NOMO-1 (cell line): ENCODE results near the gene C9.
A peak's percentile ranks its signal among the peaks of the same experiment; 100 is the strongest.
"Not testable (repeated sequence)": the region's sequence is repeated elsewhere in the genome, so short reads cannot be mapped to it uniquely, and the experiment has no call there.

ENCODE experiments used
- DNase-seq, 2 experiments: peaks; one replicate each; lab custom pipeline; 2025; ENCODE audit not compliant: unreplicated experiment in 2 of 2; lab: John Stamatoyannopoulos, UW

The C9 gene

DNA sequence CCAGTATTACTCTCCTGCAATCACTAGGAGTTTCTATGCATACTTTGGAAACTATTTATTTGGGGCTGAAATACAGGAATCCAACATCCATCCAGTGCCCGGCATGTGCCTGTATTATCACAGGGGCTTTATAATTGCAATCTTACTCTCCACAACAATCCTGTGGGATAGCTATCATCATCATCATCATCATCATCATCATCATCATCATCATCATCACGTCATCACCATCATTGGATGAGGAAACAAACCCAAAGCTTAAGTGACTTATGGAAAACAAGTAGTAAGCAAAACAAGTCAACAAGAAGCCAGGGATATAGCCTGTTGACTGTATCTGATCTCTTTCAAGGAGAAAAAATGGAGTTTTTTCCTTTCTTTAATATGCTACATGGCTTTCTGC, 97.1 kb downstream of the C9 start:
- DNase-seq, result no peak

DNA sequence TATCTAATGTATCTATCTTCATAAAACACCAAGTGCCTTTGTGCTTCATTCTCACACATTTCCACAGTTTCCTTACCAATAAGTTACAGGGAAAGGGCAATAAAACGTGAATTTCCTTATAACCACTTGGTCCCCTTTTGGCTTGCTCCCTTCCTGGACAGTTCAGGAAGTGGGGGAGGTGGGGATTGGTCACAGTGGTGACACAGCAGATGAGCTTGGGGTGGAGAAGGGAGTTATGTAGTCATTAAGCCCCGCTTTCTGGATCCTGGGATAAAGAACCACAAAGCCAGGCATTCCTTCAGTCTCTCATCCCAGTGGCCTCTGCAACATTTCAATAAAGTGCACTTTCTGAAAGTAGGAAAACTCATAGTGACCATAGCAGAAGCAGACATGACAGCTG, 97.9 kb downstream of the C9 start:
- DNase-seq, result no peak

DNA sequence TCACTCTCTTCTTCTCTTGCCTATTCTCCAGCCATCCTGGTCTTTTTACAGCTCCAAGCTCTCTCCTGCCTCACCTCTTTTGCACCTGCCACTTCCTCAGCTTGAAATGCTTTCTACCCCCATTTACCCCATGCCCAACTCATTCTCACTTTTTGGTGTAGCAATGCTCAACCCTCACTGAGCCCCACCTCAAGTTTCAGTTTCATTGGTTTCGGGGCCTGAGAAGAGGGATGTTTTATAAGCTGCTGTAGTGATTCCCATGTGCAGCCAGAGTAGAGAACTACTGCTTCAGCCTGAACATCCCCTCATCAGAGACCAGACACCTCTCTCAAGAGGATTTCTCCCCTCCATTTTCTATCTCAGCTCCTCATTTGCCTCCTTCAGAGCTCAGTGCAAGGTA, 99.8 kb downstream of the C9 start:
- DNase-seq, result peak; percentile 88 to 89

DNA sequence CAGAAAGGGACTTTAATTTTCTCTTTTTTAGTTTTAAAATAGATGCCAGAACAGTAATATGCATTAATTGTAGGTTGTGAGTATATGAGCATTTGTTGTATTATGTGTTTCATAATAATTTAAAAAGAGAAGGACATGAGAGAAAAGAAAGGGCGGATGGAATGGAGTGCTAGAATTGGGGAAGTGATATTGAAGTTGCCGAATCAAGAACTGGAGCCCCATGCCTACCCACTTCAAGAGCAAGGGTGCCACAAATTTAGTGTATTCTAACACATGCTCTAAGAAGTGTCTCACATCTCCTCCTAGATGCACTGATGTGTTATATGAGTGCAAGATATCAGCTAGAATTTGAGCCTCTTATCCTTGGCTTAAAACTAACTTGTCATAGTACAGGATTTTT, 101.3 kb downstream of the C9 start:
- DNase-seq, result peak; percentile 81 to 97

DNA sequence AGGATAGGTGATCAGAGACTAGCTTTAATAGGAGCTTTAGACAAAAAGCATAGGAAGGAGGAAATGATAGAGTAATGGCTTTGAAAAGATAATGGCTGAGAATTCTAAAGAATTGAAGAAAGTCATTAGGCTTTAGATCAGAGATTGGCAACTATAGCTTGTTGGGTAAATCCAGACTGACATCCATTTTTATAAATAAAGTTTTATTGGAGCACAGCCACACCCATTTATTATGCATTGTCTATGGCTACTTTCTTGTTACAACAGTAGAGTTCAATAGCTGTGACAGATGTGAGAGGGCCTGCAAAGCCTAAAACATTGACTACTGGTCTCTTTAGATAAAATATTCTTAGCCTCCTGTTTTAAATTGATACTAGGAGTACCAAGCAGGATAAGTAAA, 104.2 kb downstream of the C9 start:
- DNase-seq, result no peak

DNA sequence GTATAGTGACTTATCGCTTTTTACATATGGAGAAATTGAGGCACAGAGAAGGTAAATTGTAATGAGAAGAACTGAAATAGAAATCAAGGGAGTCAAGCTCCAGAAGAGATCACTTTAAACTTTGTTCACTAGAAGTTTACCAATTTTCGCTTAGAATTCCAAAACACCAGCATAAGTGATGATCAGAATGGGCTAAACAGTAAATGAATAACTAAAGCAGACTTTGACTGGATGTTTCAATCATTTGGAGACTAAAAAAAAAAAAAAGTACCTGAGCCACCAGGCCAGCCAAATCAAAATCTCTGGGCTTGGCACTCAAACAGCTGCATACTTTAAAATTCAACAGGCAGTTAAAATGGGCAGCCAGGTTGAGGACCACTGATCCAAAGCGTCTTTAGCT, 106.7 kb downstream of the C9 start:
- DNase-seq, result no peak

DNA sequence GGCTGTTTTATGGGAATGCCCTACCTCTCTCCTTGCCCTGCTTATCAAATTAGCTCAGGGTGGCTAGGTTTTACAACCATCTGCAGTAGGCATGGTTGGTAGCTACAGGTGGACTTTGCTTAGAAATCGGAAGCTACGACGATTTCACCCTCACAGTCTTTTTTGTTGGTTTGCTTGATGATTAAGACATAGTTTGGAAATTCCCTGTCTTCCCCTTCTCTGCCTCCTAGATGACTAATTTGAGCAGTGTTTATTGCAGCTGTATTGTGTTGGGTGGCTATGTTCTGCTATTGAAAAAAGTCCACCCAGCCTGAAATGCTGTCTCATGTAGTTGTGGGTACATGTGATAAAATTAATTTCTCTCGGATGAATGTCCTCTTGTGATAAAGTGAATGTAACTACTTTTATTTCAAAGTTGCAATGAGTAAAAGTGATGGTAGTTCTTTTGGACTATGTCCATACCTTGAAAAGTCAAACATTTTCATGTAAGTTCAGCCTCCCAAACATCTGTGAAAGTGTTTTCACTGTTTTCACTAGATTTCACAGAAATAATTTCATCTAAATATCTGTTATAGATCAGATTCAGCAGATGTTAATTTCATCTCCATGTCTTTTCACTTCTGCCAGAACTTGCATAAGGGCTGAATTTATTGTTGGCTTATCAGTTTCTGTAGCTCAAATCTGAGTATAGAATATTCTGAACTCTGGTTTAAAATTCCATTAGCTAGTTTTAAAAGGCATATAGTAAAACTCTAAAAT, 107.6 kb downstream of the C9 start:
- peak; percentile 75 to 91 for DNase-seq

DNA sequence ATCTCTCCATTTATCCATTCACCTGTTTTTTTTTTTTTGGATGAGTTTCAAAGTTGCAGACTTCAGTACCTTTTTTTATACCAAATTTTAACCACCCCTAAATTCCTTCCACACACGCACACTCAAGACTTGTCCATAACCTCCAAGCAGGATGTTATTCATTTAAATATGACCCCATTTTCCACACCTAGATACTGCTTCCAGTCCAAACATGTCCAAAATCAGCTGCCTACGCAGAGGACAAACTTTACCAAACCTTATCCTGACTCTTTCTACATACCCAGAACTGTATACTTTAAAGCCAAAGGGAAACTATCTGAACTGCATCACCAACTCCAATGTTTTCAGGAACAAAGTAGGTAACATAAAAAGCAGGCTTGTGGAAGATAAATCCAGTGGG, 108.9 kb downstream of the C9 start:
- DNase-seq, result no peak

DNA sequence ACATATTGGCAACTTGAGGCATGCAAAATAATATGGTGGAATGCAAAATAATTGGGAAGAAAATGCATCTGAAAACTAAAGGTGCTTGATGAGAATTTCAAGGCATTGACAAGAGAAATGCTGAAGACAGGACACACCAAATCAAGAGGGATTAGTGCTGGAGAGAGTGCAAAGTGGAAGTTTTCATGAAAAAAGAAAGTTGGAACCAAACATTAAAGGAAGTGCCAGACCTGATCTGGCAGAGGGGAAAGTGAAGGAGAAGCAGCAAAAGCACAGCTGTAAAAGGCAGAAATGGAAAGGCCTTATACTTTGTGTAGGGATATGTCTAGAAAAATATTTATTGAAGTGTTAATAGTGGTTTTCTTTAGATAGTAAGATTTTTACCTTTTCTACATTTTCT, 109.6 kb downstream of the C9 start:
- no peak for DNase-seq

DNA sequence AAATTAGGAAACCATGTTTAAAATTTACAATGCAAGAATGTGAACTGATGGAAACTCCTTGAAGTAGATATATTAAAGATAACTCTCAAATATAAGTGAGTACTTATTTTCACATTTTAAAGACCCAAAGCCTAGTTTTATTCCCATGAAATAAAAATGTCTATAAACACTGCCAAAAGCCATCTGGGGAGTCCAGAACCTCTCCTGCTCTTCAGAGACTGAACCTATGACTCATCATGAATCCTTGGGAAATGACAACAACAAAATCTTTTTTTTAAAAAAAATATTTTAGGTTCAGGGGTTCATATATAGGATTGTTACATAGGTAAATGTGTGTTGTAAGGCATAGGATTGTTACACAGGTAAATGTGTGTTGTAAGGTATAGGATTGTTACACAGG, 111.1 kb downstream of the C9 start:
- no peak for DNase-seq

DNA sequence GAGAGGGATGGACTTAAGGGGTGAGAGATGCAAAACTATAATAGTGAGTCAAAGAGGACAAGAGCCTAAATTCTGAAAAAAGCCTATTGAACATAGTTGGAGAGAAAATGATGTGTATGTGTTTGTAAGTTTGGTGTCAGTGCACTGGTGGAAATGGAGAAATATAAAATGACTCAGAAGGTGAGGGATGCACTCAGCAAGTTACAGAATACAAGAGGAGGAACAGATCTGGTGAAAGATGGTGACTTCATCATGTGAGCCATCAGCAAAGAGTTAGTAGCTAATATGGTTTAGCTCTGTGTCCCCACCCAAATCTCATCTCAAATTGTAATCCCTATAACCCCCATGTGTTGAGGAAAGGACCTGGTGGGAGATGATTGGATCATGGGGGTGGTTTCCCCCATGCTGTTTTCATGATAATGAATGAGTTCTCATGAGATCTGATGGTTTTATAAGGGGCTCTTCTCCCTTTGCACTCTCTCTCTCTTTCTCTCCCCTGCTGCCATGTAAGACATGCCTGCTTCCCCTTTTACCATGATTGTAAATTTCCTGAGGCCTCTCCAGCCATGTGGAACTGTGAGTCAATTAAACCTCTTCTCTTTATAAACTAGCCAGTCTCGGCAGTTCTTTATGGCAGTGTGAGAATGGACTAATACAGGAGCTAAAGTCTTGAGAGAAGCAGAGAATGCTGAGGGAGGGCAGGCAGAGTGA, 114.6 kb downstream of the C9 start:
- DNase-seq, result peak in 1 of 2 experiments; percentile 28

DNA sequence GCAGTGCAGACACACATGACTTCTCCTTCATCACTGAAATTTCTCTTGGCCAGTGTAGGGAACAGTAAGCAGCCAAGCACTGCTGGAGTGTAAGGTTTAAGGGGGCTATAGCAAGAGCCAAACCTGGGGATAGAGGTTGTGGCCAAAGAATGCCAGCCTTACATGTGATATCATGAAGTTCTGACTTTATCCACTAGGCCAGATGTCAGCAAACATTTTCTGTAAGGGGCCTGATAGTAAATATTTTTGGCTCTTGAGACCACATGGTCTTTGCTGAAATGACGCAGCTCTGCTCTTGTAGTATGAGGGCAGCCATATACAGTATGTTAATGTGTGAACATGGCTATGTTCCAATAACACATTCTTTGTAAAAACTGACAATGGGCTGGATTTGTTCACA, 115.2 kb downstream of the C9 start:
- no peak for DNase-seq

DNA sequence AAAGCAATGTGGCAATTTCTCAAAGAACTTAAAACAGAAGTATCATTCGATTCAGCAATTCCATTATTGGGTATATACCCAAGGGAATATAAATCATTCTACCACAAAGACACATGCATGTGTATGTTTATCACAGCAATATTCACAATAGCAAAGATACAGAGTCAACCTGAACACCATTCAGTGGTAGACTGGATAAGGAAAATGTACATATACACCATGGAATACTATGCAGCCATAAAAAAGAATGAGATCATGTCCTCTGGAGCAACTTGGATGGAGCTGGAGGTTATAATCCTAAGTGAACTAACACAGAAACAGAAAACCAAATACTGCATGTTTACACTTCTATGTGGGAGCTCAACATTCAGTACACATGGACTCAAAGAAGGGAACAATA, 123.5 kb downstream of the C9 start:
- no peak for DNase-seq

DNA sequence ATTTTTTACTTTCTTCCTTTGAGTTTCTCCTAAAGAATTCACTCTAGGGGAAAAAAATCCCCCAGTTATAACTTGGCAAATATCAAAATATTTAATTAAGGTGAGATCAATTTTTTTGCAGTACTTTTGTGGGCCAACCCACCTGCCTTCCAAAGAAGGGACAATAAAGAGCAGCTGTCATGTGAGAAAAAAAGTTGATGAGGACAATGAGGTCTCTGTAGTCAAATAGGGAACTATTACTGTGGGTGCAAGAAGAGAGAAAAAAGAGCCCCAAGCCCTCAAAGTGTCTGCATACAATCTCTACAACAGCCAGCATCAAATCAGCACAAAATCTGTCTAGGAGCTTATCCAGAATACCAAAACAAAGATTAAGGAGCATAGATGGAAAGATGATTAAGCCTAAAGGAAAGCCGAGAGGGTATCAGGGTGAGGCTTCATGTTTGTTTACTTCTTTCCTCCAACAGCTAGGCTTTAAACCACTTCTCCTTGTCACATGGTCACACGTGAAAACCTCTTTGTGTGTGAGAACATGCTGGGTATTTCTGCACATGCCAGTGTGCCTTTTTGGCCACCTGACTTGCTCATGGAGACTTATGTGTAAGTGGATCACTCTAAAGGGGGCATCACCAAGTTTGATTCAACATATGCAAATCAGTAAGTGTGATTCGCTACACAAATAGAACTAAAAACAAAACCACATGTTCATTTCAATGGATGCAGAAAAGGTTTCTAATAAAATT, 125.8 kb downstream of the C9 start:
- DNase-seq, result no peak

DNA sequence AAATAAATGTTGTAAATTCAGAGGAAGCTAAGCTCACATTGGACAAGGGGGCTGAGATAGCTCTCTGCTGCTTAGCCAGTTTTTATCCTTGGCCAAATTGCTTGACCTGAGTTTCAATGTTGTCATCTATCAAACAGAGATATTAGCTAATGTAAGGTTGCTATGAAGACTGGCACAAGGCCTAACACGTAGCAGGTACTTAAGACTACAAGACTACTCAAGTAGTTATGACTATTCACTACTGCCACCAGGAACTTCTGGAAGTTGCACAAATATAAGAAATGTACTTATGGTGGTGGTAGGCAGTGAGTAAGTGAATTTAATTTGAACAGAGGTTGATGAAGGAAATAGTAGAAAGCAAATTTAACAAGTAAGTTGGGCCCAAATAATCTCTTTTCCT, 127.6 kb downstream of the C9 start:
- DNase-seq, result no peak

DNA sequence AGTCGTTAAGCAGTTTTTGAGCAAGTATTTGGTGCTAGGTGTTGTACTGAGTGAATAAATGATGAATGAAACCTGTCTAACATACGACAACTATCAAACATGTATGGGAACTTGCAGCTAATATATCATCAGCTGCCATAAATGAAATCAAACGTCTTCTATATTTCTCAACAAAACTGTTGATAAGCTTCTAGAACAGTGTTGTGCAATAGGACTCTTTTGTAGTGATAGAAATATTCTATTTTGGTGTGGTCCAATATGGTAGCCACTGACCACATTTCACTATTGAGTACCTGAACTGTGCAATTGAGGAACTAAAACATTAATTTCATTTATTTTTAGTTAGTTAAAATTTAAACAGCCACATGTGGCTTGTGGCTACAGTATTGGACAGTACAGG, 128.6 kb downstream of the C9 start:
- peak; percentile 48 to 94 for DNase-seq

DNA sequence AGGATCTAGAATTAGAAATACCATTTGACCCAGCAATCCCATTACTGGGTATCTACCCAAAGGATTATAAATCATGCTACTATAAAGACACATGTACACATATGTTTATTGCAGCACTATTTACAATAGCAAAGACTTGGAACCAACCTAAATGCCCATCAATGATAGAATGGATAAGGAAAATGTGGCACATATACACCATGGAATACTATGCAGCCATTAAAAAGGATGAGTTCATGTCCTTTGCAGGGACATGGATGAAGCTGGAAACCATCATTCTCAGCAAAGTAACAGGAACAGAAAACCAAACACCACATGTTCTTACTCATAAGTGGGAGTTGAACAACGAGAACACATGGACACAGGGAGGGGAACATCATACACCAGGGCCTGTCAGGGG, 129.8 kb downstream of the C9 start:
- not testable (repeated sequence) for DNase-seq
